SK-N-SH (cell line): ENCODE measurements around the gene HEXIM1. TPM values are rescaled to one million over a fixed set of nuclear protein-coding genes. Genes with fewer than 3 reads are reported as not detected.
A peak's percentile ranks its signal among the peaks of the same experiment; 100 is the strongest.

Experiments
- CTCF ChIA-PET: fragments of 300-600, 350-600 bp; formaldehyde crosslinking; extraction: SDS; loops from one replicate; lab custom pipeline; 2021; lab: Yijun Ruan, JAX
- POLR2A ChIA-PET: fragments of 350-600 bp; sonication (Branson Sonifier 250); formaldehyde crosslinking; extraction: SDS; loops from one replicate; lab custom pipeline; 2020; ENCODE audit warnings: antibody characterized with exemption, inconsistent platforms; lab: Yijun Ruan, JAX
- DNase-seq: peaks from one replicate; pipeline ENCODE4 v3.0.0; 2012
- H2AFZ ChIP-seq: fragments of 200-600 bp; sonication (generic); 2 replicates; pipeline ENCODE4 v1.8.1; 2016; ENCODE audit warnings: antibody characterized with exemption, mild to moderate bottlenecking, low read depth
- H3F3A ChIP-seq: fragments of 200-600 bp; sonication (generic); replicated peaks from 2 replicates; pipeline ENCODE3; 2016; ENCODE audit warnings: antibody characterized with exemption, mild to moderate bottlenecking; ENCODE audit not compliant: insufficient read depth
- H3K27ac ChIP-seq, 2 experiments: fragments of 200-500 bp in 1 of 2; fragments of 200-600 bp in 1 of 2; sonication (Bioruptor generic) in 1 of 2; sonication (generic), shearing (Covaris generic) in 1 of 2; 2 replicates each; pipeline versions ENCODE4 v1.5.1 to v1.6.1; 2014 to 2016; ENCODE audit warnings: low read depth in 2 of 2, inconsistent platforms in 1 of 2, low read length in 1 of 2, mild to moderate bottlenecking in 1 of 2, mixed read lengths in 1 of 2
- H3K27me3 ChIP-seq: fragments of 200-600 bp; sonication (generic), shearing (Covaris generic); 2 replicates; pipeline ENCODE4 v1.6.1; 2016; ENCODE audit warnings: mixed run types; ENCODE audit not compliant: insufficient read depth
- H3K36me3 ChIP-seq, 2 experiments: fragments of 200-500 bp in 1 of 2; fragments of 200-600 bp in 1 of 2; sonication (Bioruptor generic) in 1 of 2; sonication (generic) in 1 of 2; replicated peaks in 1 of 2; 2 replicates each; pipeline versions ENCODE3 to v1.5.1; 2014 to 2016; ENCODE audit warnings: low read length in 1 of 2, mild to moderate bottlenecking in 1 of 2; ENCODE audit not compliant: insufficient read depth in 2 of 2, control insufficient read depth in 1 of 2
- H3K4me1 ChIP-seq, 2 experiments: fragments of 200-500 bp in 1 of 2; fragments of 200-600 bp in 1 of 2; sonication (Bioruptor generic) in 1 of 2; sonication (generic), shearing (Covaris generic) in 1 of 2; 2 replicates each; pipeline versions ENCODE4 v1.5.1 to v1.6.1; 2014 to 2016; ENCODE audit warnings: low read depth in 1 of 2, low read length in 1 of 2, mixed run types in 1 of 2; ENCODE audit not compliant: insufficient read depth in 2 of 2, control insufficient read depth in 1 of 2
- H3K4me2 ChIP-seq: fragments of 200-600 bp; sonication (generic), shearing (Covaris generic); 2 replicates; pipeline ENCODE4 v1.6.1; 2017; ENCODE audit warnings: mixed run types
- H3K4me3 ChIP-seq, 2 experiments: fragments of 200-500 bp in 1 of 2; fragments of 200-600 bp in 1 of 2; sonication (Bioruptor generic) in 1 of 2; sonication (generic), shearing (Covaris generic) in 1 of 2; 2 replicates each; pipeline versions ENCODE4 v1.5.1 to v1.8.1; 2014 to 2016; ENCODE audit warnings: low read depth in 2 of 2, inconsistent platforms in 1 of 2, low read length in 1 of 2, mild to moderate bottlenecking in 1 of 2, mixed read lengths in 1 of 2, moderate library complexity in 1 of 2
- H3K79me2 ChIP-seq: fragments of 200-600 bp; sonication (generic); 2 replicates; pipeline ENCODE4 v1.8.1; 2017; ENCODE audit warnings: mild to moderate bottlenecking; ENCODE audit not compliant: insufficient read depth
- H3K9ac ChIP-seq: fragments of 200-600 bp; sonication (generic); 2 replicates; pipeline ENCODE4 v1.6.1; 2017; ENCODE audit warnings: mixed run types
- H3K9me2 ChIP-seq: fragments of 200-600 bp; sonication (generic); 2 replicates; pipeline ENCODE4 v1.6.1; 2017; ENCODE audit warnings: mixed run types
- H3K9me3 ChIP-seq: fragments of 200-600 bp; sonication (generic); 2 replicates; pipeline ENCODE4 v1.6.1; 2017; ENCODE audit warnings: mixed run types, mild to moderate bottlenecking, moderate library complexity
- H4K20me1 ChIP-seq: fragments of 200-600 bp; sonication (generic); 2 replicates; pipeline ENCODE4 v1.6.1; 2017; ENCODE audit warnings: mild to moderate bottlenecking, mixed run types; ENCODE audit not compliant: insufficient read depth
- CHD2 ChIP-seq: fragments of 150-350 bp; IDR thresholded peaks from 2 replicates; pipeline ENCODE4 v1.6.1; 2018; ENCODE audit warnings: low read length; ENCODE audit not compliant: partially characterized antibody
- CTCF ChIP-seq: fragments of 200-600 bp; sonication (generic); IDR thresholded peaks from 2 replicates; pipeline ENCODE4 v1.6.1; 2017; ENCODE audit warnings: antibody characterized with exemption, mild to moderate bottlenecking, moderate library complexity
- ELF1 ChIP-seq: IDR thresholded peaks from 2 replicates; pipeline ENCODE4 v1.4.0; 2012
- EP300 ChIP-seq, 2 experiments: IDR thresholded peaks; 2 replicates each; pipeline versions ENCODE4 v1.4.0 to v1.6.1; 2012; ENCODE audit warnings: borderline replicate concordance in 1 of 2, low read depth in 1 of 2, low read length in 1 of 2
- EZH2phosphoT487 ChIP-seq: fragments of 200-600 bp; sonication (generic); IDR thresholded peaks from 2 replicates; pipeline ENCODE4 v1.6.1; 2017; ENCODE audit warnings: low read depth, mixed run types, mild to moderate bottlenecking, antibody characterized with exemption, moderate library complexity, borderline replicate concordance
- FOXJ3 ChIP-seq: sonication (generic); formaldehyde crosslinking; IDR thresholded peaks from 2 replicates; pipeline ENCODE4 v1.5.1; 2020; ENCODE audit warnings: mild to moderate bottlenecking, missing genetic modification reagents
- FOXM1 ChIP-seq: IDR thresholded peaks from 2 replicates; pipeline ENCODE4 v1.4.0; 2012; ENCODE audit warnings: low read depth, mild to moderate bottlenecking
- GATA2 ChIP-seq: sonication (generic); formaldehyde crosslinking; IDR thresholded peaks from 2 replicates; pipeline ENCODE4 v1.5.0; 2020; ENCODE audit warnings: mild to moderate bottlenecking, missing genetic modification reagents
- JUND ChIP-seq: IDR thresholded peaks from 2 replicates; pipeline ENCODE4 v1.4.0; 2012
- MAX ChIP-seq: IDR thresholded peaks from 2 replicates; pipeline ENCODE4 v1.4.0; 2012; ENCODE audit warnings: low read depth
- MEF2A ChIP-seq: IDR thresholded peaks from 2 replicates; pipeline ENCODE4 v1.4.0; 2012; ENCODE audit warnings: low read depth, borderline replicate concordance
- MXI1 ChIP-seq: IDR thresholded peaks from 2 replicates; pipeline ENCODE4 v1.6.1; 2012; ENCODE audit warnings: mild to moderate bottlenecking, low read depth, low read length, improper control_type of control experiment
- NFIC ChIP-seq: IDR thresholded peaks from 2 replicates; pipeline ENCODE4 v1.4.0; 2012; ENCODE audit warnings: borderline replicate concordance
- NRF1 ChIP-seq: IDR thresholded peaks from 2 replicates; pipeline ENCODE4 v1.6.1; 2012; ENCODE audit warnings: low read depth, mild to moderate bottlenecking, low read length
- PBX3 ChIP-seq: IDR thresholded peaks from 2 replicates; pipeline ENCODE4; 2012
- POLR2AphosphoS5 ChIP-seq: IDR thresholded peaks from 2 replicates; pipeline ENCODE4 v1.6.1; 2012; ENCODE audit warnings: low read depth, low read length
- RAD21 ChIP-seq: IDR thresholded peaks from 2 replicates; pipeline ENCODE4 v1.6.1; 2012; ENCODE audit warnings: mild to moderate bottlenecking, low read length
- RCOR1 ChIP-seq: fragments of 150-350 bp; IDR thresholded peaks from 2 replicates; pipeline ENCODE4 v1.6.1; 2017; ENCODE audit warnings: antibody characterized with exemption, low read length
- SMC3 ChIP-seq: IDR thresholded peaks from 2 replicates; pipeline ENCODE4 v1.6.1; 2012; ENCODE audit warnings: low read depth, low read length, improper control_type of control experiment
- TAF1 ChIP-seq: IDR thresholded peaks from 2 replicates; pipeline ENCODE4 v1.6.1; 2012; ENCODE audit warnings: low read depth, mild to moderate bottlenecking, low read length, moderate library complexity, borderline replicate concordance
- TCF12 ChIP-seq: IDR thresholded peaks from 2 replicates; pipeline ENCODE4 v1.4.0; 2012
- USF1 ChIP-seq: IDR thresholded peaks from 2 replicates; pipeline ENCODE4 v1.4.0; 2012; ENCODE audit warnings: low read depth, borderline replicate concordance
- USF2 ChIP-seq: fragments of 150-350 bp; IDR thresholded peaks from 2 replicates; pipeline ENCODE4 v1.6.1; 2017; ENCODE audit warnings: antibody characterized with exemption, low read length, low read depth, borderline replicate concordance
- ZBTB33 ChIP-seq: IDR thresholded peaks from 2 replicates; pipeline ENCODE4 v1.4.0; 2012; ENCODE audit warnings: low read depth, borderline replicate concordance
- WGBS: methylation state at CpG from one replicate; pipeline ENCODE4 v1.1.6; 2017; ENCODE audit warnings: low lambda C conversion rate; 5-methylcytosine and 5-hydroxymethylcytosine counted together
- polyA plus RNA-seq, 3 experiments: library from polyadenylated mRNA; depleted of rRNA; stranded (reverse); fragments of >200 nt; gene quantifications; 2 replicates each; pipeline ENCODE4 v1.2.3, GENCODE V29; 2012

HEXIM1 gene
- 16.1 and 20.7 TPM in 2 replicates for polyA plus RNA-seq (2012; rRNA removed)
- 17.7 and 18.6 TPM in 2 replicates for polyA plus RNA-seq (2012; cell fraction: cytosol; rRNA removed)
- polyA plus RNA-seq (2012; cell fraction: nucleus; rRNA removed) = 9.6 and 10.6 TPM in 2 replicates

GRCh38 chr17:45148183-45149036 is at the start of gene HEXIM1:
HEXIM1 (plus strand) TSS chr17:45148475; CDS start chr17:45149191, 716 bp downstream.
- Histone ChIP-seq H3K36me3 (peaks cover 0 to 15% of the 10 kb centered on the region in 2 experiments), H3K4me2 (peak within 1 kb of the TSS; percentile 98)
- CTCF ChIA-PET = interaction anchor here (0.7 to 10.6 kb wide), 34 partner anchors 9 to 374 kb away, joined by 3 to 209 read pairs (median 4); partner anchors contain the start of genes ACBD4, HEXIM2, MAP3K14 and PLCD3
- TF ChIP-seq EP300 (IDR thresholded peaks at IDR 0.05; ENCODE audit: borderline replicate concordance in 1 of 2, low read depth in 1 of 2, low read length in 1 of 2) (no peak; a peak in 1 of 4 replicates), RAD21 (no peak), USF1 (no peak), CTCF (no peak), MAX (peak; percentile 71), CHD2 (peak; percentile 84), POLR2AphosphoS5 (peak; percentile 100), EZH2phosphoT487 (no peak), TCF12 (no peak; the same call in 1 of the 2 replicates), JUND (no peak), PBX3 (no peak; the same call in 1 of the 2 replicates), MEF2A (no peak), MXI1 (no peak), NFIC (0 out of 2 replicates have a peak, but pooled peaks have one; percentile 5), SMC3 (peak; percentile 20; the same call in 1 of the 2 replicates), TAF1 (peak; percentile 99), ZBTB33 (peak; percentile 71; the same call in 1 of the 2 replicates), GATA2 (CRISPR knock-in tag) (no peak), ELF1 (peak; percentile 90), FOXJ3 (CRISPR knock-in tag) (no peak), FOXM1 (no peak), RCOR1 (peak; percentile 68; the same call in 1 of the 2 replicates), USF2 (no peak), NRF1 (peak; percentile 98)

More at GRCh38 chr17:45148183-45149036, at the start of gene HEXIM1:
- Histone ChIP-seq H3K9me2 (no peaks in the 10 kb centered on the region), H3K27ac (peak within 1 kb of the TSS; percentile 99 to 100), H4K20me1 (peaks cover 28% of the 10 kb centered on the region), H3K9ac (peak within 1 kb of the TSS; percentile 99), H3K27me3 (no peaks in the 10 kb centered on the region), H3K4me3 (peak within 1 kb of the TSS; percentile 85 to 99), H3K79me2 (peaks cover 56% of the 10 kb centered on the region), H3K4me1 (peaks cover 17 to 25% of the 10 kb centered on the region in 2 experiments; a peak in 3 of 4 replicates), H2AFZ (peak within 1 kb of the TSS; percentile 89), H3K9me3 (no peaks in the 10 kb centered on the region), H3F3A (peaks cover 56% of the 10 kb centered on the region)
- 1% methylated on average over 58 of the region's 58 CpGs for WGBS
- DNase-seq = peak; percentile 94
- POLR2A ChIA-PET = interaction anchor here (0.6 to 6.1 kb wide), 33 partner anchors 11 to 645 kb away, joined by 3 to 210 read pairs (median 4); partner anchors contain the start of genes ACBD4, FMNL1, HEXIM2 and NMT1
